ES-I3 (cell line): ENCODE results near the gene ACOXL.

Experiments used
- H3K36me3 ChIP-seq: 2 replicates; pipeline ENCODE4 v1.6.1; 2013; ENCODE audit warnings: mild to moderate bottlenecking, low read length, control low read depth, moderate library complexity; ENCODE audit not compliant: insufficient read depth
- H3K4me1 ChIP-seq: 2 replicates; pipeline ENCODE4 v1.6.1; 2013; ENCODE audit warnings: mild to moderate bottlenecking, control low read depth, low read length; ENCODE audit not compliant: insufficient read depth
- H3K9ac ChIP-seq: 2 replicates; pipeline ENCODE4 v1.6.1; 2013; ENCODE audit warnings: low read depth, mild to moderate bottlenecking, low read length, moderate library complexity
- H3K9me3 ChIP-seq: 2 replicates; pipeline ENCODE4 v1.6.1; 2013; ENCODE audit warnings: mild to moderate bottlenecking, low read length, moderate library complexity; ENCODE audit not compliant: control insufficient read depth, insufficient read depth

ACOXL gene

DNA sequence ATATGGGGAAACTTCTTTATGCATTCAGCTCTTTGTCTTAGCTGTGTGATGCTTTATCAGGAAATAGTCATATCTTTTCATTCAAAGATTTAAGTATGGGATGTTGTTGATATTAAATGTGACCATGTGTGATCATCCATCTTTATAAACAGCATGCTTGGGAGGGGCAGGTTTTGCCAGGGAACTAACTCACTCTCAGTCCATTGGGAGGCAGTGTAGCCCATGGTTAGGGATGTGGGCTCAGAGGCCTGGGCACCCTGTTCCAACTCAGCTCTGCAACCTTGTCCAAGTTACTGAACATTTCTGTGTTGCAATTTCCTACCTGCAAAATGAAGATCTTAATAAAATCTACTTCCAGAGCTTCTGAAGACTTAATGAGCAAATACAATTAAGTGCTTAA, 296.3 kb downstream of the ACOXL start:
- H3K9ac ChIP-seq: no peak overlapping the region
- no peaks in the 10 kb centered on the region for H3K36me3 ChIP-seq
- peaks cover 25% of the 10 kb centered on the region for H3K4me1 ChIP-seq
- no peaks in the 10 kb centered on the region for H3K9me3 ChIP-seq

DNA sequence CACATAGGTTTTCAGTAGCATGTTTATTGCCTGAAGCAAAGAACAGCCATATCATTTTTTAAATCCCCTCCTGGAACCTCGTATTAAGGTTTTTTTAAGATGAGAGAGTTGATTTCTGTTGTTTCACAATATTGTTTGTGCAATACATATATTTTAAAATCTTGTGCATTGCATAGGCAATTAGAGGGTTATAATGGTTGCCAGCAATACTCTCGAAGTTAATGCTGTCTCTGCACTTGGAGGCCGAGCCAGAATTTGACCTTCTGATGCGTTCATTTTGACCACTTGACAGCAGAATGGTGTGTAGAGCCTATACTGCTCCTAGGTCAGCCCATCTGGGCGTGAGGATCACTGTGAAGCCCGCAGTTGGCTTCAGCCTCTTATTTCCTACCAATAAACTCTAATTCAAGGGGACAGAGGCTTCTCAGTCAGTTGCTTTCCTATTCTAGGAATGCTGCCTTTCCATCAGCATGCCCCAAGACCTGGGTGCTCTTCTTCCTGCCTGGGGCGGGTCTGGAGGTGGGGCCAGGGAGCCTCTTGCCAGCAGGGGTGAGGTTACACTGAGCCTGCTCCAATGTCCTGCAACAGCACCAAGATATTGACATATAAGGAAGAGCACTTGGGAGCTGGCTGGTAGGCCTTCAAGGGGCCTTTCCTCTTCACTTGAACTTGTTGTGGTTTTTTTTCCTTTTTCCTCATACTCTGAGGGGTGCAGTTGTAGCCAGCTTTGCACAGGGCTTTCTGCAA, 297.0 kb downstream of the ACOXL start:
- Histone ChIP-seq H3K9ac (no peak overlapping the region), H3K36me3 (no peaks in the 10 kb centered on the region), H3K4me1 (peaks cover 25% of the 10 kb centered on the region), H3K9me3 (no peaks in the 10 kb centered on the region)

DNA sequence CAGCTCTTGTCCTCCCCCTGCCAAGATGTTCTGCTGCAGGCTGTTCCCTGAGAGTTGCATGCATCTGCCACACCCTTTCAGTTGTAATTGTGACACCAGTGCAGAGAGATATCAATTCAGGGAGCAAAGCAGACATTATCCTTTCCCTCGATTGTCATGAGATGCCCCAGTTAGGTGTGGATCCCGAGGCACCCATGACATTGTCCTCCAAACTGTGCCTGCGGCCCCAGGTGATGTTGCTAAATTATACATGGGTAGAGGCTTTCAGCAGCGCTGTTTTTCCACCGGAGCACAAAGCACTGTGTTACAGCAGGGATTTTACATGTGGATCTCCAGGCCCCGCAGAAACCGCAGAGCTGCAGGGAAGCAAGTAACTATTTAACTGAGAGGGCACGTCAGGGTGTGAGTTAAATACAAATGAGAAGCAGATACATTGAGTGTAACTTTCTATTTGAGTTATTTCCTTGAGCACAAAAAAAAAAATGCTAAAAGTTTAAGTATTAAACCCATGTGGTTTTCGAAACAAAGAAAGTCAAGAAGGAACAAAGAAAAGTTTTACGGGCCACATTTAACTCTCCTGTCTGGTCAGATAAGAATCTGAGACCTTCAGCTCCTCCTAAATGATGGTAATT, 298.0 kb downstream of the ACOXL start:
- Histone ChIP-seq H3K9ac (no peak overlapping the region), H3K9me3 (no peaks in the 10 kb centered on the region), H3K36me3 (no peaks in the 10 kb centered on the region), H3K4me1 (peaks cover 25% of the 10 kb centered on the region)

DNA sequence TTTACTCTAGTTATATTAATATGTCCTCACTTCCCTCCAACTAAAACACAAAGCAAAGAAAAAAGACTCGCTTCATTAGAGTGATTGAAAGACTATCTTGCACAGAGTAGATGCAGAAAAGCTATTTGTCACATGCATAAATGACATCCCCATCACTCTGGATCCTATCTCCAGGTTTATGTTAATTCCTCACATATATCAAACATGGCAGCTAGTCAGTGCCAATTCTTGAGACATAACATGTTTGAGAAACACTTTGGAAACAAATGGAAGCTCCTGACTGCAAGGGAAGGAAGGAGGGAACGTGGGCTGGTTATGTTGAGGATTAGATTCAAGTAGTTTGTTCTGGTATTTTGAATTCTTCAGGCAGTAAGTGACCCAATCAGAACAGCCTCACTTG, 298.6 kb downstream of the ACOXL start:
- Histone ChIP-seq H3K9ac (no peak overlapping the region), H3K4me1 (peaks cover 25% of the 10 kb centered on the region), H3K36me3 (no peaks in the 10 kb centered on the region), H3K9me3 (no peaks in the 10 kb centered on the region)

DNA sequence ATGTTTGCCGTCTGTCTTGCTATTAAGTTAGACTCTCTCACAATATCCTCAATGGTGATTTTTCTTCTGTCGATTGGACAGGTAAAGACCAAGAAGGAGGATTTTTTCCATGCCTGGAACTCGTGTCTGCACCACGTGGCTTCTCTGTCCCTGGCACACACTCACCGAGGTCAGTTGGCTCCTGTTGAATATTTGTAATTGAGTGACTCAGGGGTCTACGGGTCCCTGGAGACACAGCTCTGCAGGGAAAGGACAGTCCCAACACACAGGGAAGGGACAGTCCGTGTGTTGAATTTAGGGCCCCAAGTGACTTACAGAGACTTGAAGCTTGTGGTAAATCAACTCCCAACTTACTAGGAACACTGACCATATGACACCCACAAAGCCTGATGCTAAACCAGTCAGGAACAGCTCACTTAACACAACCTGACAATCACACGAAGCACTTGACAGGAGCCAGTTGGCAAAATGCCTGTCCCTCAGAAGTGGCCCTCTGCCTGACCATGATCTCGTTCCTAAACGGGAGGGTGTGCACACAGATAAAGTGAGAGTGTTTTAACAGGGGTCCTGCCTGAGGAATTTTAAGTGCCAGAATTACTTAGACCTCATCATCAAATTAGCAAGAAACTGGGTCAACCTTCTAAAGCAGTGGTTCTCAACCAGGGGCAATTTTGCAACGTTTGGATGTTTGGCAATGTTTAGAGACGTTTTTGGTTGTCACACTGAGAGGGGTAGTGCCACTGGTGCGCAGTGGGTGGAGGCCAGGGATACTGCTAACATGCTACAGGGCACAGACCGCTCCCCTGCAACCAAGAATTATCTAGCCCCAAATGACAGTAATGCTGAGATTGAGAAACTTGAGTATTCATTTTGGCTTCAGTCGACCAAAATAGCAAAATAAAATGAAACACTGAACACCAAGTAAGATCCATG, 299.4 kb downstream of the ACOXL start:
- Histone ChIP-seq H3K36me3 (no peaks in the 10 kb centered on the region), H3K9ac (no peak overlapping the region), H3K9me3 (no peaks in the 10 kb centered on the region), H3K4me1 (peaks cover 25% of the 10 kb centered on the region)

DNA sequence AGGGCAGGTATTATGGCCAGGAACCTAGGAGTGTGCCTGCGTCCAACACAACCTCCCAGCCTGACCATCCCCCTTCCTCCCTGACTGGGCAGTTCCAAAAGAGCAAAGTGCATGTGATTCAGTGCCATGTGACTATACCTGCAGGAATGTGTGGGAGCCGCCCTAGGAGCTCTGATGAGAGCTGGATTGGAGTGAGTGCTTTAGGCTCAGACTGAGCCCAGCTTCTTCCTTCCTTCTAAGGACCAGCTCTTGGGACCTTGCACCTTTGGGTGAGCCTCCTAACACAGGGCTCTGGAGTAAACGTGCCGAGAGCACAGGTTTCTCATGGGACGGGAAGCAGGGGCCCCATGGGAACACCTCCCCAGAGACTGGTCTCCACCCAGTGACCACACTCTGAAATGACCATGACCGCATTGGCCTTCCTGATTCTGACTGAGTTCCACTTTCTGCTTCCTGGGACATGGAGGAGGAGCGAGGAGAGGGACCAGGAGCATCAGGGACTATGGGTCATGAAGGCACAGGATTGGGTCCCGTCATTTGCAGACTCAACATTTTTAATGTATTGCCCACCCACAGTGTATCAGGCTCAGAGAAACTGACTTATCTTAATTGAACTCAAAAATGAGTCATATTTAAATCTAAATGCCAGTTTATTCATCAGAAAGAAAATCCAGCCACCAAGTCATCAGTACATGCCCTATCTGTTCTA, 300.5 kb downstream of the ACOXL start:
- Histone ChIP-seq H3K9me3 (no peaks in the 10 kb centered on the region), H3K36me3 (no peaks in the 10 kb centered on the region), H3K9ac (no peak overlapping the region), H3K4me1 (peaks cover 25% of the 10 kb centered on the region)

DNA sequence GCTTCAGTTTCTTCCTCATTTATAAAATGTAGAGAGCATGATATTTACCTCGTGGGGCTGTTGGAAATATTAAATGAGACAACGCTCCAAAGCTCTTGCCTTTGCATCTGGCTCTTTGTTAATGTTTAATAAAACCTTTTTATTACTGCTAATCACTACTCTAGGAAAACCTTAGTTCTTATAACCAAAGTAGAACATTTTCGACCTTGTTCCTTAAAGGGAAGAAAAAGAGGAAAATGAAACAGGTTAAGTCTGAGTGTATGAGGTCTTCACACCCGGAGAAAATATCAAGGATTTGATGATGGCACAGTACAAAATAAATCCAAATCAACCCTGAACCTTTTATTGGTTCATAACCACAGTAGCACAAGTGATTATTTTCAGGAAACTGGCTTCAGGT, 301.8 kb downstream of the ACOXL start:
- Histone ChIP-seq H3K4me1 (peaks cover 23% of the 10 kb centered on the region), H3K9me3 (no peaks in the 10 kb centered on the region), H3K9ac (no peak overlapping the region), H3K36me3 (no peaks in the 10 kb centered on the region)

DNA sequence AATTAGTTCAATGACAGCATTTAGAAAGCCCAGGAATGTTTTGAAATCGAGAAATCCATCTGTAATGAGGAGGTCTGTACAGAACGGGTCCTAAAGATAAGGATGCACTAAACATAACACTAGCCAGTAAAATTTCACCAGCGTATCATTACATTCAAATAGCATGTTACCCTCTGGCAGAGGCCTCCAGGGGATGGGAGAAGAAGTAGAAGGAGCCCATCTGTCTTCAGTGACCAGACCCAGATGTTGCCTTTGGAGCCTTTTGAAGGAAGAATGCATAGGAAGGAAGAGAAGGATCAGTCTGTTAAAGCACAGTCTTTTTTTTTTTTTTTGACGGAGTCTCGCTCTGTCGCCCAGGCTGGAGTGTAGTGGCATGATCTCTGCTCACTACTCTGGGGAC, 302.2 kb downstream of the ACOXL start:
- no peaks in the 10 kb centered on the region for H3K9me3 ChIP-seq
- H3K36me3 ChIP-seq: no peaks in the 10 kb centered on the region
- H3K9ac ChIP-seq: no peak overlapping the region
- peaks cover 19% of the 10 kb centered on the region for H3K4me1 ChIP-seq

DNA sequence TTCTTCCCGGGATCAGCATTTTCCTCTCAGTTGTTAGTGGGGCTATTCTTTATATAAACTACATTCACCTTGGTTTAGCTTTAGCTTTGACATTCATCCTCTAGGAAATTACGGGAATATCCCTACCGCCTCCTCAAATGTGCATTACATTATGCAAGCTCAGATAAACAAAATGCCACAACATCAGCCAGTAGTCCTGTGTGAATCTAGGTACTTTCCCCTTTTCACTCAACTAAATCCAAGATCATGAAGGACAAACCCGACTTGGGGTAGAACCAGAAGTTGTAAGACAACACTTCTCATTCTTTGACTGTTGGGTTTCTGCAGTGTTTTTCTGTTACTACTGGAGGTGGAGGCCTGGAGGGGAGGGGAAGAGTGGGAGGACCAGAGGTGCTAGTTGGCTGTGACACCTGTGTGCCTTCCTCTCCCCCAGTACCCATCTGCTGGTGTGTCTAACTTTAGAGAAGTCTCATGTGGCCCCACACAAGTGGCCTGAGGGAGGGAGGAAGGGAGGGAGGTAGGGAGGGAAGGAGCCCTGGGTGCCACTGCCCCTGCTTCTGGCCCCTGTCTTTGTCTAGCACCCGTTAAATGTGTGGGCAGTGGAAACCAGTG, 303.6 kb downstream of the ACOXL start:
- Histone ChIP-seq H3K36me3 (no peaks in the 10 kb centered on the region), H3K9me3 (no peaks in the 10 kb centered on the region), H3K9ac (no peak overlapping the region), H3K4me1 (peaks cover 12% of the 10 kb centered on the region)

DNA sequence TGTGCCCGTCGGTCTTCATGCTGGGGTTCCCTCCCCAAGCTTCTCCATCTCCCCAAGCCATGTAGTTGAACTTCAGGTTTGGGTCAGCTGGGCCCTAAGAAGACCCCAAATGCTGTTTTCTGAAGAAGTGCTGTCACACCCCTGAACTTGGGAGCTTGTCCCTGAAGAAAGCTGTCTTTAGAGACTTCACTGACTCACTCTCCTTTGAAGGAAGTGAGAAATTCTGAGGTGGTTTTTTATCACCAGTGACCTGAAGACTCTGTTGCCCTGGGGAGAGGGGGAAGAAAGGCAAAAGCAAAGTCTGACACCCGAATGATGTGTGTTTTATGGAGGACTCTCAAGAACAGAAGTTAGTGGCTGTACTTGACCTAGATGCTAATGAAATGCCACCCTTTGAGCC, 304.8 kb downstream of the ACOXL start:
- peaks cover 9% of the 10 kb centered on the region; the same call in 1 of the 2 replicates for H3K4me1 ChIP-seq
- H3K36me3 ChIP-seq: no peaks in the 10 kb centered on the region
- no peaks in the 10 kb centered on the region for H3K9me3 ChIP-seq
- H3K9ac ChIP-seq: no peak overlapping the region

DNA sequence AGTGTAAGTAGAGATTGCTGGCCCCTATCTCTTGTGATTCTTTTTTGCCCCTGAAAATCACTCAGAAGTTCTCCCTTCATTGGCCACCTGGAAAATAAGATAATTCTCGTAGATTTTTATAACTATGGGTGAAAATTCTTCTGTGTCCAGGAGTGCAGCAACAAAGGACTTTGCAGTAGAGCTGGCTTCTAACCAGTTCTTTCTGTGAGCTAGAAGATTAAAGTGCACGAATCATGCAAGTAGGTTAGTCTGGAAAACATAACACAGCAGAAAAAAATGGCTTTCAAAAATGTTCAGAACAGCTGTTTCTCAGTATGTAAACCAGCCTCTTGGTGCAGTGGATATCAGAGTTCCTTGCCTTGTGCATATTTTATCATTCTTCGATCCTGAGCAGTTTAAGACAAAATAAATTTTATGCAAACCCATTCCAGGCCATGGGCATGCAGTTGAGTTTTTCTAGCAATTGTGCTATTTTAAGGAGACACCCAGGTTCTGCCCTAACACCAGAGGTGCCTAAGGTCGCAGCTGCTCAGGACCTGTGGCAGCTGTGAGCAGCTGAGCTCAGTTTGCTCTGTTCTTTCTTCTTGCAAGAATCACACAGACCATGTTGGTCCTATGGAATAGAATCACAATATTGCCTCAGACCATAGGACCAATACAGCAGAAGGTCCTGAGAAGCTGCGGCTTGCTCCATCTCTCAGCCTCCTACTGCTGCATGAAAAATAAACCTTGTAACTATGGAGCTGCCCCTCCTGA, 307.4 kb downstream of the ACOXL start:
- Histone ChIP-seq H3K9me3 (no peaks in the 10 kb centered on the region), H3K4me1 (no peaks in the 10 kb centered on the region), H3K36me3 (no peaks in the 10 kb centered on the region), H3K9ac (no peak overlapping the region)

DNA sequence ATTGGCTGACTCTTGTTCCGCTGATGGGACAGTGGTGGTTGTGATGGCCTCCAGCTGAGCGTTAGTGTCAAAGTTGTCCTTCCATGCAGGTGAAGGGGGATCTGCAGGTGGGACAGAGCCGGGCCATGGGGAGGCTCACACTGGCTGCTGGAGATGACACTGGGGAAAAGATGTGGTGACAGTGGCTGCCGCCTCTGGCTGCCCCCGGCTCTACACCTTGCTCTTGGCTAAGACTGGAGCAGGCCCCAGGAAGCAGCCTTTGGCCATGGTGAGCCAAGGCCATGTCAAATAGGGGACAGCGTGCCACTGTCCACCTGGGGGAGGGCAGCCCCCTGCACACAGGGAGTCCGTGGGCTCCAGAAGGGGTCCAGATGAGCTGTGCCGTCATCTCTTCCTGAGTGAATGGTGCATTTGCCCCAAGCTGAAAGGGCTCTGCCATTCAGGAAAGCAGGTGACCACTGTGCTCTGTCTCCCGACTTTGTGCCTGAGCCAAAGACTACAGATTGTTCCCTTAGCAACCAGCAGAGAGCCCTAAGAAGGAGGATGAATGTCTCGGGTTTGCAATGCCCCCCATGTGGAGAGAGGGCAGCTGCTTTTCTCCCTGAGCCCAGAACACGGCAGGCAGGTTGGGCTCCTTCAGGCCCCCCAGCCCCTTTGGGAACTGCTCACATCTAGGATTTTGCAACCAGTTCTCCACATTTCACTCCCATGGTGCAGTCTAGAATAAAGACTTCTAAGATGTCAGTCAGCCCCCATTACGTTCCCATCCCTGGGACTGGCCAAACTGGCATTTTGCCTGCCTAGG, 309.2 kb downstream of the ACOXL start:
- no peak overlapping the region for H3K9ac ChIP-seq
- H3K36me3 ChIP-seq: no peaks in the 10 kb centered on the region
- no peaks in the 10 kb centered on the region for H3K9me3 ChIP-seq
- no peaks in the 10 kb centered on the region for H3K4me1 ChIP-seq

DNA sequence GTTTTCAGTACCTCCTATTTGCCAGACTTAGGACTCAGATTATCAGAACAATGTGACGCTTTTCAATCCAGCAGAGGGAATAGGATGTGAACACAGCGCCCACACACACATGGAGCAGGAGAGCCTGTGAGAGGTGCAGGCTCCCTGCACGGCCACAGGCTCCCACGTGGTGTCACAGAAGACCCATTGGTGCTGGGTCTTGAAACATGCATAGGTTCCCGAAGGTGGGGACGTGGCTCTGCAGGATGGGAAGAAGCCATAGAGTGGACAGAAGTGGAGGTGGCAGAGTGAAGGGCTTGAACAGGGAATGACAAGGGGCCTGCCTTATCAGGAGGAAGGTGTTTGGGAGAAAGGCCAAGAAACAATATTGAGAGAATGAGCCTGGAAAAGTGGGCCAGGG, 309.9 kb downstream of the ACOXL start:
- Histone ChIP-seq H3K4me1 (no peaks in the 10 kb centered on the region), H3K36me3 (no peaks in the 10 kb centered on the region), H3K9ac (no peak overlapping the region), H3K9me3 (no peaks in the 10 kb centered on the region)
